Activated CD8-positive, alpha-beta T cell treated with anti-CD3 and anti-CD28 coated beads, Interleukin-2, amount 10 ng/mL, durations not matched to agents 7 days and 5 days (primary cell): ENCODE results near the gene MARCHF4. TPM values are rescaled to one million over a fixed set of nuclear protein-coding genes. Genes with fewer than 3 reads are reported as not detected.

Experiments used
- ATAC-seq: fragments of 150-1000 bp; cut with Tn5 transposase; one replicate; pipeline ENCODE4 v1.10.0; 2021; ENCODE audit warnings: moderate library complexity
- CTCF ChIA-PET: fragments of 350-600 bp; sonication (Branson Sonifier 250); formaldehyde crosslinking; loops from one replicate; lab custom pipeline; 2021; ENCODE audit warnings: antibody characterized with exemption; lab: Charles Lee
- POLR2A ChIA-PET: fragments of 350-600 bp; sonication (Branson Sonifier 250); formaldehyde crosslinking; loops from one replicate; lab custom pipeline; 2021; ENCODE audit warnings: antibody characterized with exemption; lab: Charles Lee
- DNase-seq: peaks from one replicate; pipeline ENCODE4 v3.0.0-alpha.2; 2020
- H3K27ac Mint-ChIP-seq: one replicate; pipeline ENCODE4 v1.8.0; 2021; ENCODE audit warnings: mild to moderate bottlenecking, mixed read lengths
- H3K27me3 Mint-ChIP-seq: one replicate; pipeline ENCODE4 v1.8.0; 2021; ENCODE audit warnings: low read depth, mixed read lengths
- H3K36me3 Mint-ChIP-seq: one replicate; pipeline ENCODE4 v1.8.0; 2021; ENCODE audit warnings: low read depth, mixed read lengths
- H3K4me1 Mint-ChIP-seq: one replicate; pipeline ENCODE4 v1.8.0; 2021; ENCODE audit warnings: low read depth, mixed read lengths
- H3K4me3 Mint-ChIP-seq: one replicate; pipeline ENCODE4 v1.8.0; 2021; ENCODE audit warnings: mild to moderate bottlenecking, mixed read lengths
- H3K9me3 Mint-ChIP-seq: one replicate; pipeline ENCODE4 v1.8.0; 2022; ENCODE audit warnings: mixed read lengths; ENCODE audit not compliant: insufficient read depth
- total RNA-seq, 2 experiments: library from RNA; stranded (reverse); gene quantifications; one replicate each; pipeline ENCODE4 v1.2.3, GENCODE V29; 2021

MARCHF4 gene
- total RNA-seq, 2 experiments from 2014 or later: not detected

GRCh38 chr2:216365518-216365917 lies 6.8 kb downstream of the MARCHF4 start:
- no peak for ATAC-seq
- ChIA-PET CTCF (no interaction called here), POLR2A (no interaction called here)
- Mint-ChIP-seq H3K4me1 (peaks cover 2% of the 10 kb centered on the region), H3K4me3 (no peak overlapping the region), H3K27ac (no peak overlapping the region), H3K36me3 (no peaks in the 10 kb centered on the region), H3K9me3 (no peaks in the 10 kb centered on the region), H3K27me3 (peaks cover 55% of the 10 kb centered on the region)
- no peak for DNase-seq

- DNase-seq (no peak), ATAC-seq (no peak)
- no peaks in the 10 kb centered on the region for H3K4me1 Mint-ChIP-seq
- ChIA-PET CTCF (interaction anchor here (1.1 to 1.3 kb wide), 2 partner anchors 13 to 41 kb away, joined by 3 read pairs; no protein-coding TSS in a partner anchor), POLR2A (no interaction called here)
- no peaks in the 10 kb centered on the region for H3K9me3 Mint-ChIP-seq
- H3K4me3 Mint-ChIP-seq: no peak overlapping the region
- H3K27ac Mint-ChIP-seq: no peak overlapping the region
- peaks cover 50% of the 10 kb centered on the region for H3K27me3 Mint-ChIP-seq
- H3K36me3 Mint-ChIP-seq: no peaks in the 10 kb centered on the region
Measured at GRCh38 chr2:216363221-216363620, 9.1 kb downstream of the MARCHF4 start.

GRCh38 chr2:216362730-216363129 lies 9.6 kb downstream of the MARCHF4 start:
- Mint-ChIP-seq H3K36me3 (no peaks in the 10 kb centered on the region), H3K9me3 (no peaks in the 10 kb centered on the region), H3K4me1 (no peaks in the 10 kb centered on the region), H3K27me3 (peaks cover 52% of the 10 kb centered on the region), H3K4me3 (no peak overlapping the region), H3K27ac (no peak overlapping the region)
- CTCF ChIA-PET: interaction anchor here (1.3 kb wide), 1 partner anchor 13 kb away, joined by 3 read pairs; no protein-coding TSS in a partner anchor
- ATAC-seq: no peak
- POLR2A ChIA-PET: no interaction called here
- no peak for DNase-seq

- H3K4me3 Mint-ChIP-seq: no peak overlapping the region
- ChIA-PET POLR2A (no interaction called here), CTCF (no interaction called here)
- ATAC-seq (no peak), DNase-seq (no peak)
- H3K4me1 Mint-ChIP-seq: peaks cover 39% of the 10 kb centered on the region
- H3K27ac Mint-ChIP-seq: no peak overlapping the region
- H3K27me3 Mint-ChIP-seq: peaks cover 18% of the 10 kb centered on the region
- no peaks in the 10 kb centered on the region for H3K9me3 Mint-ChIP-seq
- H3K36me3 Mint-ChIP-seq: peaks cover 10% of the 10 kb centered on the region
Measured at GRCh38 chr2:216355711-216356110, 16.6 kb downstream of the MARCHF4 start.

GRCh38 chr2:216354306-216354705 lies 18.0 kb downstream of the MARCHF4 start:
- ChIA-PET POLR2A (no interaction called here), CTCF (interaction anchor here (0.9 to 2.8 kb wide), 3 partner anchors 20 to 51 kb away, joined by 3 to 20 read pairs (median 3); no protein-coding TSS in a partner anchor)
- no peak for ATAC-seq

GRCh38 chr2:216352653-216353270 lies 19.5 kb downstream of the MARCHF4 start:
- POLR2A ChIA-PET: interaction anchor here (0.6 to 1.0 kb wide), 2 partner anchors 337 to 1198 kb away, joined by 3 read pairs; no protein-coding TSS in a partner anchor
- ATAC-seq (peak; percentile 77), DNase-seq (peak; percentile 53)
- CTCF ChIA-PET: interaction anchor here (0.7 to 2.8 kb wide), 7 partner anchors 26 to 80 kb away, joined by 3 to 20 read pairs (median 4); no protein-coding TSS in a partner anchor
- peaks cover 11% of the 10 kb centered on the region for H3K36me3 Mint-ChIP-seq
- no peaks in the 10 kb centered on the region for H3K27me3 Mint-ChIP-seq
- peak overlapping the region; percentile 98 for H3K27ac Mint-ChIP-seq
- H3K9me3 Mint-ChIP-seq: no peaks in the 10 kb centered on the region
- H3K4me3 Mint-ChIP-seq: peak overlapping the region; percentile 59
- peaks cover 63% of the 10 kb centered on the region for H3K4me1 Mint-ChIP-seq

More at GRCh38 chr2:216354306-216354705, 18.0 kb downstream of the MARCHF4 start:
- peak overlapping the region; percentile 98 for H3K27ac Mint-ChIP-seq
- H3K9me3 Mint-ChIP-seq: no peaks in the 10 kb centered on the region
- peaks cover 53% of the 10 kb centered on the region for H3K4me1 Mint-ChIP-seq
- H3K27me3 Mint-ChIP-seq: peaks cover 11% of the 10 kb centered on the region
- no peak for DNase-seq
- H3K36me3 Mint-ChIP-seq: peaks cover 11% of the 10 kb centered on the region
- H3K4me3 Mint-ChIP-seq: no peak overlapping the region

- H3K4me1 Mint-ChIP-seq: peaks cover 75% of the 10 kb centered on the region
- DNase-seq: no peak
- H3K36me3 Mint-ChIP-seq: peaks cover 12% of the 10 kb centered on the region
- H3K27ac Mint-ChIP-seq: peak overlapping the region; percentile 73
- CTCF ChIA-PET: interaction anchor here (1.2 to 2.8 kb wide), 2 partner anchors 53 to 136 kb away, joined by 3 to 20 read pairs; no protein-coding TSS in a partner anchor
- no peaks in the 10 kb centered on the region for H3K27me3 Mint-ChIP-seq
- H3K9me3 Mint-ChIP-seq: no peaks in the 10 kb centered on the region
- no peak overlapping the region for H3K4me3 Mint-ChIP-seq
- no peak for ATAC-seq
- POLR2A ChIA-PET: no interaction called here
Measured at GRCh38 chr2:216351172-216351925, 20.9 kb downstream of the MARCHF4 start.

- H3K27me3 Mint-ChIP-seq: no peaks in the 10 kb centered on the region
Measured at GRCh38 chr2:216350214-216350791, 22.0 kb downstream of the MARCHF4 start.

GRCh38 chr2:216349366-216349765 lies 22.9 kb downstream of the MARCHF4 start:
- ChIA-PET CTCF (interaction anchor here (2.2 kb wide), 1 partner anchor 55 kb away, joined by 9 read pairs; no protein-coding TSS in a partner anchor), POLR2A (interaction anchor here (1.0 kb wide), 1 partner anchor 34 kb away, joined by 3 read pairs; no protein-coding TSS in a partner anchor)
- ATAC-seq (no peak), DNase-seq (no peak)
- Mint-ChIP-seq H3K27ac (peak overlapping the region; percentile 55), H3K36me3 (peaks cover 10% of the 10 kb centered on the region), H3K4me1 (peaks cover 72% of the 10 kb centered on the region), H3K4me3 (no peak overlapping the region), H3K27me3 (no peaks in the 10 kb centered on the region), H3K9me3 (no peaks in the 10 kb centered on the region)

More at GRCh38 chr2:216350214-216350791, 22.0 kb downstream of the MARCHF4 start:
- peak overlapping the region; percentile 73 for H3K27ac Mint-ChIP-seq
- peak; percentile 55 for DNase-seq
- ChIA-PET CTCF (interaction anchor here (1.2 to 2.2 kb wide), 2 partner anchors 54 to 135 kb away, joined by 3 to 9 read pairs; no protein-coding TSS in a partner anchor), POLR2A (interaction anchor here (0.6 kb wide), 1 partner anchor 148 kb away, joined by 3 read pairs; the partner anchor contains the start of gene RPL37A)
- no peak overlapping the region for H3K4me3 Mint-ChIP-seq
- no peaks in the 10 kb centered on the region for H3K9me3 Mint-ChIP-seq
- ATAC-seq: peak; percentile 50
- peaks cover 77% of the 10 kb centered on the region for H3K4me1 Mint-ChIP-seq
- H3K36me3 Mint-ChIP-seq: peaks cover 13% of the 10 kb centered on the region

GRCh38 chr2:216348756-216349308 lies 23.5 kb downstream of the MARCHF4 start:
- ATAC-seq: no peak
- POLR2A ChIA-PET: interaction anchor here (1.0 kb wide), 1 partner anchor 33 kb away, joined by 3 read pairs; no protein-coding TSS in a partner anchor
- Mint-ChIP-seq H3K27me3 (no peaks in the 10 kb centered on the region), H3K4me3 (no peak overlapping the region), H3K9me3 (no peaks in the 10 kb centered on the region), H3K4me1 (peaks cover 67% of the 10 kb centered on the region), H3K36me3 (peaks cover 8% of the 10 kb centered on the region), H3K27ac (peak overlapping the region; percentile 55)
- CTCF ChIA-PET: interaction anchor here (2.2 kb wide), 1 partner anchor 56 kb away, joined by 9 read pairs; no protein-coding TSS in a partner anchor
- no peak for DNase-seq

- H3K4me3 Mint-ChIP-seq: no peak overlapping the region
- DNase-seq: no peak
- CTCF ChIA-PET: interaction anchor here (1.5 to 1.7 kb wide), 2 partner anchors 58 to 70 kb away, joined by 3 to 5 read pairs; no protein-coding TSS in a partner anchor
Measured at GRCh38 chr2:216346781-216347180, 25.5 kb downstream of the MARCHF4 start.

More at GRCh38 chr2:216346781-216347180, 25.5 kb downstream of the MARCHF4 start:
- POLR2A ChIA-PET: no interaction called here
- ATAC-seq: peak; percentile 12
- H3K27ac Mint-ChIP-seq: peak overlapping the region; percentile 53
- H3K4me1 Mint-ChIP-seq: peaks cover 47% of the 10 kb centered on the region
- peaks cover 4% of the 10 kb centered on the region for H3K36me3 Mint-ChIP-seq
- H3K9me3 Mint-ChIP-seq: no peaks in the 10 kb centered on the region
- H3K27me3 Mint-ChIP-seq: peaks cover 2% of the 10 kb centered on the region
